Measurements from ENCODE around the gene MYZAP. TPM values are rescaled to one million over a fixed set of nuclear protein-coding genes. Genes with fewer than 3 reads are reported as not detected.

The MYZAP gene
- total RNA-seq, 3 donors from 2014 or later = 12.1 to 23.0 (median 16.7) TPM

GRCh38 chr15:57631386-57632110, 39.8 kb downstream of the MYZAP start:
- no peaks in the 10 kb centered on the region for H3K4me1 ChIP-seq
- H3K4me3 ChIP-seq = no peak overlapping the region
- TF ChIP-seq, protein P1, sequence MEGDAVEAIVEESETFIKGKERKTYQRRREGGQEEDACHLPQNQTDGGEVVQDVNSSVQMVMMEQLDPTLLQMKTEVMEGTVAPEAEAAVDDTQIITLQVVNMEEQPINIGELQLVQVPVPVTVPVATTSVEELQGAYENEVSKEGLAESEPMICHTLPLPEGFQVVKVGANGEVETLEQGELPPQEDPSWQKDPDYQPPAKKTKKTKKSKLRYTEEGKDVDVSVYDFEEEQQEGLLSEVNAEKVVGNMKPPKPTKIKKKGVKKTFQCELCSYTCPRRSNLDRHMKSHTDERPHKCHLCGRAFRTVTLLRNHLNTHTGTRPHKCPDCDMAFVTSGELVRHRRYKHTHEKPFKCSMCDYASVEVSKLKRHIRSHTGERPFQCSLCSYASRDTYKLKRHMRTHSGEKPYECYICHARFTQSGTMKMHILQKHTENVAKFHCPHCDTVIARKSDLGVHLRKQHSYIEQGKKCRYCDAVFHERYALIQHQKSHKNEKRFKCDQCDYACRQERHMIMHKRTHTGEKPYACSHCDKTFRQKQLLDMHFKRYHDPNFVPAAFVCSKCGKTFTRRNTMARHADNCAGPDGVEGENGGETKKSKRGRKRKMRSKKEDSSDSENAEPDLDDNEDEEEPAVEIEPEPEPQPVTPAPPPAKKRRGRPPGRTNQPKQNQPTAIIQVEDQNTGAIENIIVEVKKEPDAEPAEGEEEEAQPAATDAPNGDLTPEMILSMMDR (IDR thresholded peaks at IDR 0.05) = no peak
- no peak for TF ChIP-seq POLR2A (IDR thresholded peaks at IDR 0.05)
- no peak for TF ChIP-seq POLR2AphosphoS5 (IDR thresholded peaks at IDR 0.05)
- no peak overlapping the region for H3K27ac ChIP-seq
- H3K27me3 ChIP-seq = no peaks in the 10 kb centered on the region
- H3K36me3 ChIP-seq = no peaks in the 10 kb centered on the region
- no peaks in the 10 kb centered on the region for H3K9me3 ChIP-seq
- intact Hi-C loops (cut with DNase I; ENCODE audit: low total_unique reads) = no loop called here
- DNase-seq (ENCODE audit: low spot score in 2 of 2) = no peak

DNA sequence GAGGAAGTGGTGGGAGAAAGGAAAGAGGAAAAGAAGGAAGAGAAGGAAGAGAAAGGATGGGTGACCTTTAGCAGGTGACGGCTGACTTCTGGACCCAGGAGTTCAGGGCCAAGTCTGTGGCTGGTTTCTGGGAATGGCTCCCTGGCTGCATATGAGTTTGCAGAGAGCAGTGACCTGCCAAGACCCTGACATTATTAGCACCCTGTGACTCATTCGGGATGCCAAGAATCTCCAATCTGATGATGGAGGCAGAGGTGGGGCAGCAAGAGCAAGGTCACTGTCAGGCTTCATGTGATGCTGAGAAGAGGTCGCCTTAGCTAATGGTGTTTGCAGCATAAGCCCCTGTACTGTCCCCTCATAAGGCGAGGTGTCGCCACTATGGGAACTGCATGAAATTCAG, 42.6 kb downstream of the MYZAP start:
- intact Hi-C loops (cut with DNase I; ENCODE audit: low total_unique reads) = no loop called here
- no peaks in the 10 kb centered on the region for H3K9me3 ChIP-seq
- no peak for TF ChIP-seq POLR2A (IDR thresholded peaks at IDR 0.05)
- TF ChIP-seq, protein P1 (IDR thresholded peaks at IDR 0.05) = no peak
- TF ChIP-seq POLR2AphosphoS5 (IDR thresholded peaks at IDR 0.05) = no peak
- H3K27me3 ChIP-seq = no peaks in the 10 kb centered on the region
- no peak for DNase-seq (ENCODE audit: low spot score in 2 of 2)
- no peak overlapping the region for H3K27ac ChIP-seq
- no peaks in the 10 kb centered on the region for H3K4me1 ChIP-seq
- H3K4me3 ChIP-seq = no peak overlapping the region
- H3K36me3 ChIP-seq = no peaks in the 10 kb centered on the region

DNA sequence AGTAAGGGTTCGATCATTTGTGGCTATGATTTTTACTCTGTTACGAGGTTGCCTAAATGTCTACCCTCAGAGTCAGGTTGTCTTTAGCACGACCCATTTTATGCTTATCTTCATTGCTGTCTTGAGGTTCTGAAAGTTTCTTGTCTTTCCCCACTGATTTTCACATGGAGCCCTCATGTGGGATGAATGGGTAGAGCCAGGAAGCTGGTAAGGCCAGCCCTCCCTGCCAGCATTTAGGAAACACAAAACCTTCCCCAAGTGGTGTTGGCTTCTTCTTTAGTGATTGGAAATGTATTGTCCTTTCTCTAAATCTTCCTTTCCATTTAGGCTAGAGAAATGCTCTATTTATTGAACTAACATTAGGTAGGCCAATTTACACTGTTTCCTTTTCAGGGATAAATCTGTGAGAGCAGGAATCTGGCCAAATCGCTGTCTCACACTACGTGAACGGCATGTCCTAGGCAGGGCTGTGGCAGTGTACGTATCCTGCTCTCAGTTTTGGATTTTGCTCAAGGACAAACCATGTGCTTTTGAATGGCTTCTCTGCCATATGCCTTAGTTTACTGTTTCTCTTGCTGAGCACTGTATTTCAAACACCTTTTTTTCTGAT, 43.7 kb downstream of the MYZAP start:
- no peaks in the 10 kb centered on the region for H3K9me3 ChIP-seq
- no peaks in the 10 kb centered on the region for H3K27me3 ChIP-seq
- no peak overlapping the region for H3K4me3 ChIP-seq
- DNase-seq (ENCODE audit: low spot score in 2 of 2) = no peak
- intact Hi-C loops (cut with DNase I; ENCODE audit: low total_unique reads) = no loop called here
- TF ChIP-seq POLR2A (IDR thresholded peaks at IDR 0.05) (no peak), POLR2AphosphoS5 (IDR thresholded peaks at IDR 0.05) (no peak)
- TF ChIP-seq, protein P1 (IDR thresholded peaks at IDR 0.05) = no peak
- H3K4me1 ChIP-seq = no peaks in the 10 kb centered on the region
- no peaks in the 10 kb centered on the region for H3K36me3 ChIP-seq
- peak overlapping the region in 1 of 2 donors; percentile 53 for H3K27ac ChIP-seq

DNA sequence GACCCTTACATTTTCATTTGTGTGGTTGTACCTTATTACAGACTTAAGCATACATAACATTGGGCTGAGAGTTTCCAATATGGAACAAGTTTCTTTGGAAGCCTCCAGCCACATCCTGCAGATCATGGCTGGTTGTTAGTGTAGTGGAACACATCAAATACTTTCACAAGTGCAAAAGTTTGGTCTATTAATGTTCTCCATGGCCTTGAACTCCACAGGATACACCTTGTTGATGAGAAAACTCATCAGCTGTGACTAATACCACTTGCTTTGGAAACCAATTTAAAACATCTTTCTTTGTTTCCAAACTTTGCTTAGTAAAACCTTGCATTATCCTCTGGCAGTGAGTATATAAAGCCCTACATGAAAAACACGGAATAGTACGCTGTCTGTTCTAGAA, 46.1 kb downstream of the MYZAP start:
- H3K27ac ChIP-seq = no peak overlapping the region
- intact Hi-C loops (cut with DNase I; ENCODE audit: low total_unique reads) = no loop called here
- TF ChIP-seq POLR2A (IDR thresholded peaks at IDR 0.05) (no peak), POLR2AphosphoS5 (IDR thresholded peaks at IDR 0.05) (no peak)
- TF ChIP-seq, protein P1 (IDR thresholded peaks at IDR 0.05) = no peak

DNA sequence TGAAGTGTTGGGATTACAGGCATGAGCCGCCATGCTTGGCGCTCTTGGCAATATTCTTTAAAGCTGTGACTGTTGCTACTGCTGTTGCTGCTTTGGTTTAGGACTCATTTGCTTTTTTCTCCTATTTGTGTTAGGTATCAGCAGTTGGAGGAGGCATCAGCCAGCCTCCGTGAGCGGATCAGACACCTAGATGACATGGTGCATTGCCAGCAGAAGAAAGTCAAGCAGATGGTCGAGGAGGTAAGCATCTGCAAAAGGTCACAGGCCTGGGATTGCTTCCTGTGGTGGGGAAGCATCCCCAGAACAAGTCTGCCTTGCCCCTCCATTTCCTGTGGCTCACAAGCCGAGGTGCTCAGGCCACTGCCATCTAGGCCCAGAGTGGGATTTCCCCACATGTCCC, 47.6 kb downstream of the MYZAP start:
- DNase-seq (ENCODE audit: low spot score in 2 of 2) = no peak
- H3K27ac ChIP-seq = no peak overlapping the region
- H3K4me1 ChIP-seq = no peaks in the 10 kb centered on the region
- no peak overlapping the region for H3K4me3 ChIP-seq
- intact Hi-C loops (cut with DNase I; ENCODE audit: low total_unique reads) = no loop called here
- H3K27me3 ChIP-seq = no peaks in the 10 kb centered on the region
- TF ChIP-seq POLR2AphosphoS5 (IDR thresholded peaks at IDR 0.05) (no peak), POLR2A (IDR thresholded peaks at IDR 0.05) (no peak)
- TF ChIP-seq, protein P1 (IDR thresholded peaks at IDR 0.05) = no peak
- no peaks in the 10 kb centered on the region for H3K9me3 ChIP-seq
- no peaks in the 10 kb centered on the region for H3K36me3 ChIP-seq

More for the DNA sequence above, 46.1 kb downstream of the MYZAP start:
- Histone ChIP-seq H3K9me3 (no peaks in the 10 kb centered on the region), H3K36me3 (no peaks in the 10 kb centered on the region), H3K4me1 (no peaks in the 10 kb centered on the region), H3K4me3 (no peak overlapping the region), H3K27me3 (no peaks in the 10 kb centered on the region)
- no peak for DNase-seq (ENCODE audit: low spot score in 2 of 2)
